Measurements from ENCODE around the gene DHRSX. TPM values are rescaled to one million over a fixed set of nuclear protein-coding genes. Genes with fewer than 3 reads are reported as not detected.
"Not testable (repeated sequence)": the region's sequence is repeated elsewhere in the genome, so short reads cannot be mapped to it uniquely, and the experiment has no call there.

DHRSX gene
- total RNA-seq, 2 donors from 2014 or later: 19.6 to 21.6 TPM

- Mint-ChIP-seq H3K27me3 (no peaks in the 10 kb centered on the region), H3K4me1 (no peaks in the 10 kb centered on the region), H3K27ac (no peak overlapping the region), H3K4me3 (no peak overlapping the region), H3K9me3 (no peaks in the 10 kb centered on the region), H3K36me3 (ENCODE audit: low read depth) (peaks cover 40% of the 10 kb centered on the region)
- ATAC-seq (replicated peaks): no peak
Measured at GRCh38 chrX:2237976-2238375, 262.8 kb downstream of the DHRSX start.

GRCh38 chrX:2231570-2232192 is 269.1 kb downstream of the DHRSX start:
- no peak overlapping the region for H3K27ac Mint-ChIP-seq
- no peak for ATAC-seq (replicated peaks)

GRCh38 chrX:2230457-2230856 is 270.3 kb downstream of the DHRSX start:
- ATAC-seq (replicated peaks): no peak
- Mint-ChIP-seq H3K27ac (no peak overlapping the region), H3K4me3 (no peak overlapping the region), H3K4me1 (peaks cover 12% of the 10 kb centered on the region), H3K36me3 (ENCODE audit: low read depth) (peaks cover 16% of the 10 kb centered on the region), H3K9me3 (peaks cover 25% of the 10 kb centered on the region), H3K27me3 (no peaks in the 10 kb centered on the region)

More at GRCh38 chrX:2231570-2232192, 269.1 kb downstream of the DHRSX start:
- H3K36me3 Mint-ChIP-seq (ENCODE audit: low read depth): peaks cover 19% of the 10 kb centered on the region
- peaks cover 10% of the 10 kb centered on the region for H3K4me1 Mint-ChIP-seq
- H3K27me3 Mint-ChIP-seq: no peaks in the 10 kb centered on the region
- H3K4me3 Mint-ChIP-seq: no peak overlapping the region
- peaks cover 22% of the 10 kb centered on the region for H3K9me3 Mint-ChIP-seq

- Mint-ChIP-seq H3K9me3 (peaks cover 38% of the 10 kb centered on the region), H3K27me3 (no peaks in the 10 kb centered on the region), H3K36me3 (ENCODE audit: low read depth) (peaks cover 32% of the 10 kb centered on the region), H3K4me1 (peaks cover 21% of the 10 kb centered on the region), H3K27ac (no peak overlapping the region), H3K4me3 (no peak overlapping the region)
- no peak for ATAC-seq (replicated peaks)
Measured at GRCh38 chrX:2228536-2228935, 272.2 kb downstream of the DHRSX start.

- Mint-ChIP-seq H3K27me3 (no peaks in the 10 kb centered on the region), H3K36me3 (ENCODE audit: low read depth) (peaks cover 45% of the 10 kb centered on the region), H3K27ac (peak overlapping the region; percentile 63), H3K4me3 (no peak overlapping the region), H3K9me3 (peaks cover 46% of the 10 kb centered on the region), H3K4me1 (peaks cover 21% of the 10 kb centered on the region)
- no peak for ATAC-seq (replicated peaks)
Measured at GRCh38 chrX:2226906-2227656, 273.7 kb downstream of the DHRSX start.

GRCh38 chrX:2226182-2226581 is 274.6 kb downstream of the DHRSX start:
- Mint-ChIP-seq H3K4me1 (peaks cover 21% of the 10 kb centered on the region), H3K27me3 (no peaks in the 10 kb centered on the region), H3K36me3 (ENCODE audit: low read depth) (peaks cover 47% of the 10 kb centered on the region), H3K27ac (no peak overlapping the region), H3K9me3 (peaks cover 46% of the 10 kb centered on the region), H3K4me3 (no peak overlapping the region)
- no peak for ATAC-seq (replicated peaks)

- Mint-ChIP-seq H3K27ac (no peak overlapping the region), H3K4me3 (no peak overlapping the region), H3K27me3 (no peaks in the 10 kb centered on the region), H3K36me3 (ENCODE audit: low read depth) (peaks cover 49% of the 10 kb centered on the region), H3K9me3 (peaks cover 46% of the 10 kb centered on the region), H3K4me1 (peaks cover 17% of the 10 kb centered on the region)
- no peak for ATAC-seq (replicated peaks)
Measured at GRCh38 chrX:2224597-2225235, 276.1 kb downstream of the DHRSX start.

- Mint-ChIP-seq H3K4me1 (peaks cover 17% of the 10 kb centered on the region), H3K4me3 (no peak overlapping the region), H3K27ac (no peak overlapping the region), H3K36me3 (ENCODE audit: low read depth) (peaks cover 49% of the 10 kb centered on the region), H3K9me3 (peaks cover 42% of the 10 kb centered on the region), H3K27me3 (no peaks in the 10 kb centered on the region)
- no peak for ATAC-seq (replicated peaks)
Measured at GRCh38 chrX:2224161-2224560, 276.6 kb downstream of the DHRSX start.

- H3K4me1 Mint-ChIP-seq: peaks cover 12% of the 10 kb centered on the region
- no peak overlapping the region for H3K27ac Mint-ChIP-seq
- H3K27me3 Mint-ChIP-seq: no peaks in the 10 kb centered on the region
- ATAC-seq (replicated peaks): no peak
- H3K9me3 Mint-ChIP-seq: peaks cover 43% of the 10 kb centered on the region
- no peak overlapping the region for H3K4me3 Mint-ChIP-seq
- H3K36me3 Mint-ChIP-seq (ENCODE audit: low read depth): peaks cover 49% of the 10 kb centered on the region
Measured at GRCh38 chrX:2220829-2221567, 279.8 kb downstream of the DHRSX start.

- ATAC-seq (replicated peaks): no peak
- H3K27ac Mint-ChIP-seq: no peak overlapping the region
- H3K27me3 Mint-ChIP-seq: no peaks in the 10 kb centered on the region
- H3K4me1 Mint-ChIP-seq: peaks cover 8% of the 10 kb centered on the region
- H3K9me3 Mint-ChIP-seq: peaks cover 41% of the 10 kb centered on the region
- H3K4me3 Mint-ChIP-seq: no peak overlapping the region
- peaks cover 44% of the 10 kb centered on the region for H3K36me3 Mint-ChIP-seq (ENCODE audit: low read depth)
Measured at GRCh38 chrX:2220296-2220695, 280.5 kb downstream of the DHRSX start.

GRCh38 chrX:2214138-2214823 is 286.5 kb downstream of the DHRSX start:
- H3K27ac Mint-ChIP-seq; H3K27me3 Mint-ChIP-seq; H3K4me3 Mint-ChIP-seq; ATAC-seq (replicated peaks); H3K4me1 Mint-ChIP-seq; H3K36me3 Mint-ChIP-seq (ENCODE audit: low read depth): not testable (repeated sequence)
- H3K9me3 Mint-ChIP-seq: peaks cover 22% of the 10 kb centered on the region

GRCh38 chrX:2211667-2212066 is 289.1 kb downstream of the DHRSX start:
- H3K27me3 Mint-ChIP-seq; ATAC-seq (replicated peaks); H3K4me3 Mint-ChIP-seq; H3K36me3 Mint-ChIP-seq (ENCODE audit: low read depth); H3K27ac Mint-ChIP-seq; H3K4me1 Mint-ChIP-seq: not testable (repeated sequence)
- H3K9me3 Mint-ChIP-seq: peaks cover 20% of the 10 kb centered on the region

GRCh38 chrX:2193273-2193592 is 307.5 kb downstream of the DHRSX start:
- Mint-ChIP-seq H3K4me3 (no peak overlapping the region), H3K27ac (no peak overlapping the region), H3K9me3 (peaks cover 7% of the 10 kb centered on the region), H3K27me3 (no peaks in the 10 kb centered on the region), H3K4me1 (no peaks in the 10 kb centered on the region), H3K36me3 (ENCODE audit: low read depth) (no peaks in the 10 kb centered on the region)
- no peak for ATAC-seq (replicated peaks)

GRCh38 chrX:2192584-2193272 is 308.0 kb downstream of the DHRSX start:
- Mint-ChIP-seq H3K4me1 (no peaks in the 10 kb centered on the region), H3K9me3 (peaks cover 11% of the 10 kb centered on the region), H3K36me3 (ENCODE audit: low read depth) (no peaks in the 10 kb centered on the region), H3K4me3 (no peak overlapping the region), H3K27ac (no peak overlapping the region), H3K27me3 (no peaks in the 10 kb centered on the region)
- ATAC-seq (replicated peaks): no peak
